GM18870 (cell line): Measurements from ENCODE around the gene KLHL40.
"Not testable (repeated sequence)": the region's sequence is repeated elsewhere in the genome, so short reads cannot be mapped to it uniquely, and the experiment has no call there.

Experiments
- ATAC-seq: cut with Tn5 transposase; IDR thresholded peaks from one replicate; pipeline ENCODE4 v1.9.1; 2021; ENCODE audit warnings: moderate library complexity; ENCODE audit not compliant: unreplicated experiment

KLHL40 gene

GRCh38 chr3:42714171-42714852 lies 29.0 kb downstream of the KLHL40 start:
- no peak for ATAC-seq

GRCh38 chr3:42717306-42717705 lies 32.0 kb downstream of the KLHL40 start:
- ATAC-seq, result no peak

GRCh38 chr3:42718338-42718737 lies 33.0 kb downstream of the KLHL40 start:
- no peak for ATAC-seq

GRCh38 chr3:42719002-42719401 lies 33.7 kb downstream of the KLHL40 start:
- no peak for ATAC-seq

GRCh38 chr3:42720126-42720525 lies 34.8 kb downstream of the KLHL40 start:
- no peak for ATAC-seq

GRCh38 chr3:42721690-42722089 lies 36.4 kb downstream of the KLHL40 start:
- no peak for ATAC-seq

- ATAC-seq, result not testable (repeated sequence)
Measured at GRCh38 chr3:42722442-42722841, 37.1 kb downstream of the KLHL40 start.

GRCh38 chr3:42723219-42723618 lies 37.9 kb downstream of the KLHL40 start:
- no peak for ATAC-seq

GRCh38 chr3:42725454-42725853 lies 40.1 kb downstream of the KLHL40 start:
- no peak for ATAC-seq

GRCh38 chr3:42728056-42728455 lies 42.7 kb downstream of the KLHL40 start:
- no peak for ATAC-seq

- no peak for ATAC-seq
Measured at GRCh38 chr3:42728668-42729364, 43.5 kb downstream of the KLHL40 start.

GRCh38 chr3:42729404-42730145 lies 44.2 kb downstream of the KLHL40 start:
- ATAC-seq, result no peak

GRCh38 chr3:42730294-42730693 lies 45.0 kb downstream of the KLHL40 start:
- ATAC-seq, result no peak

- no peak for ATAC-seq
Measured at GRCh38 chr3:42730706-42731420, 45.5 kb downstream of the KLHL40 start.

- ATAC-seq, result no peak
Measured at GRCh38 chr3:42731476-42732195, 46.3 kb downstream of the KLHL40 start.

GRCh38 chr3:42732196-42732828 lies 47.0 kb downstream of the KLHL40 start:
- no peak for ATAC-seq

GRCh38 chr3:42732829-42733459 lies 47.6 kb downstream of the KLHL40 start:
- no peak for ATAC-seq

- ATAC-seq, result no peak
Measured at GRCh38 chr3:42733501-42734262, 48.3 kb downstream of the KLHL40 start.

- no peak for ATAC-seq
Measured at GRCh38 chr3:42734263-42734860, 49.0 kb downstream of the KLHL40 start.
